ENCODE measurements around the gene AUTS2. TPM values are rescaled to one million over a fixed set of nuclear protein-coding genes. Genes with fewer than 3 reads are reported as not detected.

The AUTS2 gene
- total and polyA plus RNA-seq, 2 donors (not counting 1 experiment from before 2014, with no cell fraction given), result 0.60 to 9.1 TPM

DNA sequence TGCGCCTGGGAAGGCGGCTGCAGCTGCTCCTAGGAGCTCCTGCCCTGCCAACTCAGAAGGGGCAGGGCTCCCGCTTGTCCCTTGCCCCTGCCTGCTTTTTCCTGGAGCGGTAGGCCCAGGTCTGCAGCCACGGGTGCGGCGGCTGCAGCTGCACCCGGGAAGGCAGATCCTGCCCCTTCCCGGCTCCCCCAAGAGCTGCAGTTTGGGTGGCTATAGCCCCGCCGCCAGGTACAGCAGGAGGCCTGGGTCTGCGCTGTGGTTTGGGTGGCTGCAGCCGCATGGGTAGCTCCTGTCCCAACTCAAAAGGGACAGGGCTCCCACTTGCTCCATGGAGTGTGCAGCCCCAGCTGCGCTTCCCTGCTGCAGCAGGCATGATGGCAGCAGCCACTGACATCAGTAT is 6.5 kb upstream of the AUTS2 start:
- Histone ChIP-seq H2AFZ (ENCODE audit: low read length) (no peak overlapping the region), H4K20me1 (ENCODE audit: control insufficient read depth, extremely low read depth, insufficient read depth, low read length) (no peaks in the 10 kb centered on the region), H3K4me3 (replicated peaks in 1 of 4; ENCODE audit: control extremely low read depth in 1 of 4, insufficient read depth in 1 of 4, low read depth in 3 of 4, low read length in 4 of 4) (no peak overlapping the region), H3K9me3 (ENCODE audit: control insufficient read depth, insufficient read depth, low read depth, low read length) (no peaks in the 10 kb centered on the region), H3K27me3 (ENCODE audit: control insufficient read depth, insufficient read depth, low read length) (no peaks in the 10 kb centered on the region), H3K36me3 (ENCODE audit: control insufficient read depth, insufficient read depth, low read length) (no peaks in the 10 kb centered on the region), H3K27ac (ENCODE audit: insufficient read depth, low read length) (no peak overlapping the region), H3K4me2 (ENCODE audit: extremely low read depth, insufficient read depth, low read length) (no peak overlapping the region), H3K4me1 (ENCODE audit: control insufficient read depth, extremely low read depth, insufficient read depth, low read length) (no peaks in the 10 kb centered on the region), H3K79me2 (ENCODE audit: control insufficient read depth, insufficient read depth, low read length) (no peaks in the 10 kb centered on the region), H3K9ac (ENCODE audit: insufficient read depth, low read length) (no peak overlapping the region)
- TF ChIP-seq, protein P1, sequence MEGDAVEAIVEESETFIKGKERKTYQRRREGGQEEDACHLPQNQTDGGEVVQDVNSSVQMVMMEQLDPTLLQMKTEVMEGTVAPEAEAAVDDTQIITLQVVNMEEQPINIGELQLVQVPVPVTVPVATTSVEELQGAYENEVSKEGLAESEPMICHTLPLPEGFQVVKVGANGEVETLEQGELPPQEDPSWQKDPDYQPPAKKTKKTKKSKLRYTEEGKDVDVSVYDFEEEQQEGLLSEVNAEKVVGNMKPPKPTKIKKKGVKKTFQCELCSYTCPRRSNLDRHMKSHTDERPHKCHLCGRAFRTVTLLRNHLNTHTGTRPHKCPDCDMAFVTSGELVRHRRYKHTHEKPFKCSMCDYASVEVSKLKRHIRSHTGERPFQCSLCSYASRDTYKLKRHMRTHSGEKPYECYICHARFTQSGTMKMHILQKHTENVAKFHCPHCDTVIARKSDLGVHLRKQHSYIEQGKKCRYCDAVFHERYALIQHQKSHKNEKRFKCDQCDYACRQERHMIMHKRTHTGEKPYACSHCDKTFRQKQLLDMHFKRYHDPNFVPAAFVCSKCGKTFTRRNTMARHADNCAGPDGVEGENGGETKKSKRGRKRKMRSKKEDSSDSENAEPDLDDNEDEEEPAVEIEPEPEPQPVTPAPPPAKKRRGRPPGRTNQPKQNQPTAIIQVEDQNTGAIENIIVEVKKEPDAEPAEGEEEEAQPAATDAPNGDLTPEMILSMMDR (conservative IDR thresholded peaks at IDR 0.05 in 1 of 2, IDR thresholded peaks at IDR 0.05 in 1 of 2; ENCODE audit: low read depth in 1 of 2, low read length in 2 of 2), result no peak
- TF ChIP-seq EZH2 (IDR thresholded peaks at IDR 0.05; ENCODE audit: low read length, missing control alignments), result no peak
- DNase-seq (ENCODE audit: low read depth in 2 of 2), result no peak

DNA sequence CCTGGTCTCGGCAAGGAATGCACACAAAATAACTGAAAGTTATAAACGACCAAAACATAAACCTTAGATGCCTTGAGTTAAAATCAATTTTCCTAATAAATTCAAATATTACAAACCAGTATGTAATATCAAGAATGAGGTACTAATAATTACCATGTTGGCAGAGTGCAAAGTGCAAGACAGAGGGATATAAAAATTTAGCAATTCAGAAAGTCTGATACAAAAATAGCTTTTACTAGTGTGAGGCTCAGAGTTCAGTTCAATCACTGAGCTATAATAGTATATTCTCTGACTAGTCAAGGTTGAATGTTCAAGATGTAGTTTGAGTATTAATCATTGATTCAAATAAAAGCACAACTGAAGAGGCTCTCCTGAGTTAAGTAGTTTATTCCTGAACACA is 4.8 kb upstream of the AUTS2 start:
- DNase-seq (ENCODE audit: low read depth in 2 of 2), result no peak
- no peak overlapping the region for H3K4me3 ChIP-seq (replicated peaks in 1 of 4; ENCODE audit: control extremely low read depth in 1 of 4, insufficient read depth in 1 of 4, low read depth in 3 of 4, low read length in 4 of 4)
- no peaks in the 10 kb centered on the region for H3K79me2 ChIP-seq (ENCODE audit: control insufficient read depth, insufficient read depth, low read length)
- H3K27me3 ChIP-seq (ENCODE audit: control insufficient read depth, insufficient read depth, low read length), result no peaks in the 10 kb centered on the region
- no peak overlapping the region for H3K4me2 ChIP-seq (ENCODE audit: extremely low read depth, insufficient read depth, low read length)
- H3K9ac ChIP-seq (ENCODE audit: insufficient read depth, low read length), result no peak overlapping the region
- H3K36me3 ChIP-seq (ENCODE audit: control insufficient read depth, insufficient read depth, low read length), result no peaks in the 10 kb centered on the region
- peaks cover 3% of the 10 kb centered on the region for H3K4me1 ChIP-seq (ENCODE audit: control insufficient read depth, extremely low read depth, insufficient read depth, low read length)
- H4K20me1 ChIP-seq (ENCODE audit: control insufficient read depth, extremely low read depth, insufficient read depth, low read length), result no peaks in the 10 kb centered on the region
- no peaks in the 10 kb centered on the region for H3K9me3 ChIP-seq (ENCODE audit: control insufficient read depth, insufficient read depth, low read depth, low read length)
- H3K27ac ChIP-seq (ENCODE audit: insufficient read depth, low read length), result no peak overlapping the region
- no peak overlapping the region for H2AFZ ChIP-seq (ENCODE audit: low read length)
- TF ChIP-seq, protein P1 (conservative IDR thresholded peaks at IDR 0.05 in 1 of 2, IDR thresholded peaks at IDR 0.05 in 1 of 2; ENCODE audit: low read depth in 1 of 2, low read length in 2 of 2), result no peak
- TF ChIP-seq EZH2 (IDR thresholded peaks at IDR 0.05; ENCODE audit: low read length, missing control alignments), result no peak

DNA sequence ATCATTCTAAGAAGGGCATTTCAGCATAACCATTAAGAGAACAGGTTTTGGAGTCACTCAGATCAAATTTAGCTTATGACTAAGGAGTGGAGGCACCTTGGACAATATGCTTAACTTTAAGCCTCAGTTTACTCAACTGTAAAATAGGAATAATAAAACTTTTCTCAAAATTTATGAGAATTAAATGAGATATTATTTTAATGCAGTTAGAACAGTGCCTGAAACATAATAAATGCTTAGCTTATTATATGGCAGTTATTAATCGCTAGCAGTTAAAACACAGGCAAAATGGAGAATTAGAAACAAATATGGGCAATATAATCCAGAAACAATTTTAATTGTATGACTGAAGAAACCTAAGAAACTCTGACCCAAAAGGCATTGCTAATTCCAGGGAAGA is 2.9 kb upstream of the AUTS2 start:
- H3K79me2 ChIP-seq (ENCODE audit: control insufficient read depth, insufficient read depth, low read length), result no peaks in the 10 kb centered on the region
- DNase-seq (ENCODE audit: low read depth in 2 of 2), result no peak
- H3K27ac ChIP-seq (ENCODE audit: insufficient read depth, low read length), result no peak overlapping the region
- H3K4me2 ChIP-seq (ENCODE audit: extremely low read depth, insufficient read depth, low read length), result no peak overlapping the region
- H3K36me3 ChIP-seq (ENCODE audit: control insufficient read depth, insufficient read depth, low read length), result no peaks in the 10 kb centered on the region
- H3K9me3 ChIP-seq (ENCODE audit: control insufficient read depth, insufficient read depth, low read depth, low read length), result no peaks in the 10 kb centered on the region
- H3K4me3 ChIP-seq (replicated peaks in 1 of 4; ENCODE audit: control extremely low read depth in 1 of 4, insufficient read depth in 1 of 4, low read depth in 3 of 4, low read length in 4 of 4), result no peak overlapping the region
- peaks cover 3% of the 10 kb centered on the region for H3K4me1 ChIP-seq (ENCODE audit: control insufficient read depth, extremely low read depth, insufficient read depth, low read length)
- H3K27me3 ChIP-seq (ENCODE audit: control insufficient read depth, insufficient read depth, low read length), result no peaks in the 10 kb centered on the region
- H3K9ac ChIP-seq (ENCODE audit: insufficient read depth, low read length), result no peak overlapping the region
- H2AFZ ChIP-seq (ENCODE audit: low read length), result no peak overlapping the region
- no peaks in the 10 kb centered on the region for H4K20me1 ChIP-seq (ENCODE audit: control insufficient read depth, extremely low read depth, insufficient read depth, low read length)
- TF ChIP-seq, protein P1 (conservative IDR thresholded peaks at IDR 0.05 in 1 of 2, IDR thresholded peaks at IDR 0.05 in 1 of 2; ENCODE audit: low read depth in 1 of 2, low read length in 2 of 2), result no peak
- no peak for TF ChIP-seq EZH2 (IDR thresholded peaks at IDR 0.05; ENCODE audit: low read length, missing control alignments)
